ENCODE results near the gene ZMIZ2.
"Not testable (repeated sequence)": the region's sequence is repeated elsewhere in the genome, so short reads cannot be mapped to it uniquely, and the experiment has no call there.

The ZMIZ2 gene

DNA sequence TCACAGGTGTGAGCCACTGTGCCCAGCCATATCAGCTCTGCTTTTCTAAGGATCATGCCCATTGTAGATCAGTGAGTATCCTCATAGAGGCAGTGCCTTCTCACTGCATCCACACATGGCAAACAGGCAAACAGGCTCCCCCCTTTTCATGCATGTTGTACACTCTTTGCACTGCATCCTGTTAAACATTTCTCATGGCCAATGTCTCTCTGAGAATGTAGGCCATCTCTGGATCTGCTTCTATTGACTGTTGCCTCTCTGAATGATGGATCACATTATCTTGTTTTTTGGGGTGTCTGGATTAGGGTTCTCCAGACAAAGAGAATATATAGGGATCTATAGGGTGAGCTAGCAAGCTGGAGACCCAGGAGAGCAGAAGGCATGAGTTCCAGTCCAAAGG, 34.8 kb downstream of the ZMIZ2 start:
- Histone ChIP-seq H2AFZ (ENCODE audit: insufficient read depth, low read length, poor library complexity) (no peak overlapping the region), H3K79me2 (ENCODE audit: control insufficient read depth, insufficient read depth, low read length, poor library complexity) (no peaks in the 10 kb centered on the region), H3K4me2 (ENCODE audit: low read length) (no peak overlapping the region), H3K4me3 (ENCODE audit: low read depth, low read length) (no peak overlapping the region), H3K14ac (ENCODE audit: low read length) (no peak overlapping the region), H4K91ac (ENCODE audit: low read depth, low read length) (no peak overlapping the region), H3K9ac (ENCODE audit: low read length) (no peak overlapping the region), H3K23ac (ENCODE audit: low read length) (no peak overlapping the region), H2BK12ac (ENCODE audit: low read length) (no peak overlapping the region), H3K4ac (ENCODE audit: low read depth, low read length) (no peak overlapping the region), H2AK5ac (ENCODE audit: low read length) (no peak overlapping the region), H2BK5ac (ENCODE audit: low read depth, low read length, poor library complexity) (no peak overlapping the region), H4K12ac (ENCODE audit: low read depth, low read length) (no peak overlapping the region), H3K27ac (ENCODE audit: low read depth, low read length) (no peak overlapping the region), H3K9me3 (ENCODE audit: insufficient read depth, low read depth, low read length) (peaks cover 11% of the 10 kb centered on the region), H2BK120ac (ENCODE audit: insufficient read depth, low read length, poor library complexity) (no peak overlapping the region), H3K18ac (ENCODE audit: low read length) (no peak overlapping the region), H3K4me1 (ENCODE audit: control insufficient read depth in 1 of 2, insufficient read depth in 2 of 2, low read length in 2 of 2) (no peaks in the 10 kb centered on the region), H3K36me3 (ENCODE audit: control insufficient read depth in 1 of 2, insufficient read depth in 2 of 2, low read length in 2 of 2) (no peaks in the 10 kb centered on the region), H3K27me3 (ENCODE audit: insufficient read depth, low read length) (no peaks in the 10 kb centered on the region), H4K8ac (ENCODE audit: low read depth, low read length) (no peak overlapping the region), H3K79me1 (ENCODE audit: low read length) (no peaks in the 10 kb centered on the region)
- DNase-seq, result no peak

DNA sequence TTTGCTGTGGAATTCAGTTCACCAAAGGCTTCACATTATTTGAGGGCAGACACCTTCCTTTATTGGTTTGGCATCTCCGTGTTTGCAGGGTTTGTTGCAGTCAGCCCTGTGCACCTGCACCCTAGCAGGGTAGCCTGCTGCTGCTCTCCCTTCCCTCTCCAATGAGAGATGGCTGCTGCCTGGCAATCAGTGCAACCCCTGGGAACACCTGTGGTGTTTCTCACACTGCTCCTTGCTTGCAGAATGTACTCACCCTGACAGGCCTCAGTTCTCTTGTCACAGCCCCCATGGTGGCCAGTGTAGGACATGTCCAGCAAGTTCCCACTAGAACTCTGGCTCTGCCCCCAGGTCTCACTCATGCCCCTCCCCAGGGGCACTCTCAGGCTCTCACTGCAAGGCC, 35.7 kb downstream of the ZMIZ2 start:
- Histone ChIP-seq H3K4me3 (ENCODE audit: low read depth, low read length) (peak overlapping the region; percentile 3), H2BK5ac (ENCODE audit: low read depth, low read length, poor library complexity) (no peak overlapping the region), H4K91ac (ENCODE audit: low read depth, low read length) (no peak overlapping the region), H2BK120ac (ENCODE audit: insufficient read depth, low read length, poor library complexity) (no peak overlapping the region), H3K23ac (ENCODE audit: low read length) (no peak overlapping the region), H3K36me3 (ENCODE audit: control insufficient read depth in 1 of 2, insufficient read depth in 2 of 2, low read length in 2 of 2) (no peaks in the 10 kb centered on the region), H3K27me3 (ENCODE audit: insufficient read depth, low read length) (no peaks in the 10 kb centered on the region), H3K4me2 (ENCODE audit: low read length) (no peak overlapping the region), H2AFZ (ENCODE audit: insufficient read depth, low read length, poor library complexity) (no peak overlapping the region), H4K8ac (ENCODE audit: low read depth, low read length) (no peak overlapping the region), H2BK12ac (ENCODE audit: low read length) (no peak overlapping the region), H3K9me3 (ENCODE audit: insufficient read depth, low read depth, low read length) (peaks cover 11% of the 10 kb centered on the region), H3K14ac (ENCODE audit: low read length) (no peak overlapping the region), H3K18ac (ENCODE audit: low read length) (no peak overlapping the region), H3K79me2 (ENCODE audit: control insufficient read depth, insufficient read depth, low read length, poor library complexity) (no peaks in the 10 kb centered on the region), H3K4me1 (ENCODE audit: control insufficient read depth in 1 of 2, insufficient read depth in 2 of 2, low read length in 2 of 2) (no peaks in the 10 kb centered on the region), H2AK5ac (ENCODE audit: low read length) (no peak overlapping the region), H3K4ac (ENCODE audit: low read depth, low read length) (no peak overlapping the region), H3K79me1 (ENCODE audit: low read length) (no peaks in the 10 kb centered on the region), H3K27ac (ENCODE audit: low read depth, low read length) (no peak overlapping the region), H4K12ac (ENCODE audit: low read depth, low read length) (no peak overlapping the region), H3K9ac (ENCODE audit: low read length) (no peak overlapping the region)
- no CpG with 5 or more reads among the region's 1 CpG for WGBS (ENCODE audit: extremely low coverage, insufficient coverage, insufficient read length)
- DNase-seq, result no peak

DNA sequence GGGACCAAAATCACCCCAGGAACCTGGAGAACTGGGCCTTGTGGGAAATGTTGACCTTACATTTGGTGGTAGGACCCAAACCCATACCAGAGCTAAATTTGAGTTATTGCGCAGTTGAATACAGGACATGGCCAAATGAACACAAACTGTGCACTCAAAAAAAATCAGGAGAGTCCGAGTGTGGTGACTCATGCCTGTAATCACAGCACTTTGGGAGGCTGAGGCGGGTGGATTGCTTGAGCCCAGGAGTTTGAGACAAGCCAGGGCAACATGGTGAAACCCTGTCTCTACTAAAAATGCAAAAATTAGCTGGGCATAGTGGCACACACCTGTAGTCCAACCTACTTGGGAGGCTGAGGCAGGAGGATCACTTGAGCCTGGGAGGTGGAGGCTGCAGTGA, 36.6 kb downstream of the ZMIZ2 start:
- not testable (repeated sequence) for H3K18ac ChIP-seq (ENCODE audit: low read length); H3K79me1 ChIP-seq (ENCODE audit: low read length); H2BK12ac ChIP-seq (ENCODE audit: low read length); H3K79me2 ChIP-seq (ENCODE audit: control insufficient read depth, insufficient read depth, low read length, poor library complexity); H3K27ac ChIP-seq (ENCODE audit: low read depth, low read length); H3K4ac ChIP-seq (ENCODE audit: low read depth, low read length); H3K4me1 ChIP-seq (ENCODE audit: control insufficient read depth in 1 of 2, insufficient read depth in 2 of 2, low read length in 2 of 2); H3K14ac ChIP-seq (ENCODE audit: low read length); H3K27me3 ChIP-seq (ENCODE audit: insufficient read depth, low read length); H2BK120ac ChIP-seq (ENCODE audit: insufficient read depth, low read length, poor library complexity); DNase-seq; H2AK5ac ChIP-seq (ENCODE audit: low read length); H4K12ac ChIP-seq (ENCODE audit: low read depth, low read length); H3K36me3 ChIP-seq (ENCODE audit: control insufficient read depth in 1 of 2, insufficient read depth in 2 of 2, low read length in 2 of 2); H2AFZ ChIP-seq (ENCODE audit: insufficient read depth, low read length, poor library complexity); H4K91ac ChIP-seq (ENCODE audit: low read depth, low read length); H4K8ac ChIP-seq (ENCODE audit: low read depth, low read length); H3K4me3 ChIP-seq (ENCODE audit: low read depth, low read length); H3K4me2 ChIP-seq (ENCODE audit: low read length); H3K23ac ChIP-seq (ENCODE audit: low read length); H2BK5ac ChIP-seq (ENCODE audit: low read depth, low read length, poor library complexity); H3K9ac ChIP-seq (ENCODE audit: low read length)
- no CpG with 5 or more reads among the region's 3 CpGs for WGBS (ENCODE audit: extremely low coverage, insufficient coverage, insufficient read length)
- peaks cover 11% of the 10 kb centered on the region for H3K9me3 ChIP-seq (ENCODE audit: insufficient read depth, low read depth, low read length)

DNA sequence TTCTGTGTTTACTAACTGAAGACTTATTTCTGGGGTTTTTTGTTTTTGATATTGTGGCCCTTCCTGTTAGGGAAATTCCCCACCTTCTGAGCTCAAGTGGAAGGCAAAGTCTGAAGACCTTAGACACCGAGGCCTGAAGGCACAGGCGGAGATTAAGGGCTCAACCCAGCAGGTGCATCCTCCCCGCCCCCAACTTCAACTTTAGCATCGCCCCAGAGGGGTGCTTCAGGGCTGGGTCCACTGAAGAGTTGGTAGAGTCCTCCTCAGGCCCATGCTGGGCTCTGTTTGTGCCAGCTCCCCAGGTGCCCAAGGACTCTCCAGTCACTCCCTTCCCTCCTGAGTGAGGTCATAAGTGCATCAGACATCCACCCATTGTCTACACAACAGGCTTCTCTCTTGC, 38.4 kb downstream of the ZMIZ2 start:
- H4K91ac ChIP-seq (ENCODE audit: low read depth, low read length), result no peak overlapping the region
- no peak overlapping the region for H3K9ac ChIP-seq (ENCODE audit: low read length)
- H3K36me3 ChIP-seq (ENCODE audit: control insufficient read depth in 1 of 2, insufficient read depth in 2 of 2, low read length in 2 of 2), result no peaks in the 10 kb centered on the region
- H2BK5ac ChIP-seq (ENCODE audit: low read depth, low read length, poor library complexity), result no peak overlapping the region
- no peak overlapping the region for H3K4me3 ChIP-seq (ENCODE audit: low read depth, low read length)
- no peak overlapping the region for H2AFZ ChIP-seq (ENCODE audit: insufficient read depth, low read length, poor library complexity)
- no peaks in the 10 kb centered on the region for H3K79me2 ChIP-seq (ENCODE audit: control insufficient read depth, insufficient read depth, low read length, poor library complexity)
- no peak overlapping the region for H4K12ac ChIP-seq (ENCODE audit: low read depth, low read length)
- WGBS (ENCODE audit: extremely low coverage, insufficient coverage, insufficient read length), result no CpG with 5 or more reads among the region's 4 CpGs
- peaks cover 9% of the 10 kb centered on the region for H3K9me3 ChIP-seq (ENCODE audit: insufficient read depth, low read depth, low read length)
- H2BK120ac ChIP-seq (ENCODE audit: insufficient read depth, low read length, poor library complexity), result no peak overlapping the region
- no peaks in the 10 kb centered on the region for H3K27me3 ChIP-seq (ENCODE audit: insufficient read depth, low read length)
- no peak overlapping the region for H3K4ac ChIP-seq (ENCODE audit: low read depth, low read length)
- no peak overlapping the region for H3K14ac ChIP-seq (ENCODE audit: low read length)
- H3K79me1 ChIP-seq (ENCODE audit: low read length), result no peaks in the 10 kb centered on the region
- no peak overlapping the region for H3K27ac ChIP-seq (ENCODE audit: low read depth, low read length)
- no peak overlapping the region for H2AK5ac ChIP-seq (ENCODE audit: low read length)
- no peak overlapping the region for H3K18ac ChIP-seq (ENCODE audit: low read length)
- no peak for DNase-seq
- H3K23ac ChIP-seq (ENCODE audit: low read length), result no peak overlapping the region
- H4K8ac ChIP-seq (ENCODE audit: low read depth, low read length), result no peak overlapping the region
- H2BK12ac ChIP-seq (ENCODE audit: low read length), result no peak overlapping the region
- H3K4me1 ChIP-seq (ENCODE audit: control insufficient read depth in 1 of 2, insufficient read depth in 2 of 2, low read length in 2 of 2), result peaks cover 0 to 4% of the 10 kb centered on the region in 2 experiments
- no peak overlapping the region for H3K4me2 ChIP-seq (ENCODE audit: low read length)
